Measurements from ENCODE around the gene SGMS1.

The SGMS1 gene

DNA sequence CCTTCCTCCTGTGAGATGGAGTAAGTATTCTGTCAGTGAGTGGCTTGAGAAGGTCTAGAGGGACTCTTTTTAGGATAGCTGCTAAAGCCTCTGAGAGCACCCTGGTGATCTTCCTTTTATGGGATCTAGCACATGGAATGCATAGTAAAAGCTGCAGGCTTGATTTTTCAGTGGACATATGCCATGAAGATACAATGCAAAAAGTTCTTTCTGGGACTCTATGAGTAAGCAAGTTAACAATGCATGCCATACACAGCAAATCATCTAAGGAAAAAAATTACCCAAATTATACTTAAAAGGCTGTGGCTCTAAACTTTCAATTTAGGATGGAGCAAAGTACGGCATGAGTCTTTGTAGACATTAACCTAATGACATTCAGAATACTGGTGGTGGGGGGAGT lies 154.5 kb downstream of the SGMS1 start:
- Histone ChIP-seq H2BK15ac (ENCODE audit: low read length) (no peak overlapping the region), H3K4me2 (ENCODE audit: insufficient read depth, low read length, poor library complexity, severe bottlenecking) (no peak overlapping the region), H3K4me1 (ENCODE audit: control insufficient read depth in 2 of 2, insufficient read depth in 1 of 2, low read depth in 1 of 2, low read length in 2 of 2) (peaks cover 0 to 2% of the 10 kb centered on the region in 2 donors), H4K91ac (ENCODE audit: low read depth, low read length, poor library complexity) (no peak overlapping the region), H3K9me3 (replicated peaks in 1 of 2; ENCODE audit: control insufficient read depth in 2 of 2, insufficient read depth in 1 of 2, low read depth in 1 of 2, low read length in 2 of 2) (no peaks in the 10 kb centered on the region), H4K8ac (ENCODE audit: low read depth, low read length) (no peak overlapping the region), H3K4me3 (ENCODE audit: low read length in 2 of 2) (no peak overlapping the region), H3K4ac (ENCODE audit: low read length) (no peak overlapping the region), H2BK12ac (ENCODE audit: low read length) (no peak overlapping the region), H3K27ac (replicated peaks; ENCODE audit: low read length) (no peak overlapping the region), H3K36me3 (replicated peaks in 1 of 2; ENCODE audit: control insufficient read depth in 2 of 2, insufficient read depth in 2 of 2, low read length in 2 of 2) (no peaks in the 10 kb centered on the region), H3K9ac (ENCODE audit: low read depth, low read length, poor library complexity) (no peak overlapping the region), H3K27me3 (ENCODE audit: control insufficient read depth in 3 of 3, insufficient read depth in 3 of 3, low read depth in 1 of 3, low read length in 3 of 3) (no peaks in the 10 kb centered on the region), H3K79me1 (ENCODE audit: low read depth, low read length) (no peaks in the 10 kb centered on the region), H2BK120ac (ENCODE audit: low read depth, low read length) (no peak overlapping the region), H2AFZ (ENCODE audit: low read length) (no peak overlapping the region), H3K18ac (ENCODE audit: low read length) (no peak overlapping the region), H3K23ac (ENCODE audit: low read depth, low read length, poor library complexity) (no peak overlapping the region), H2BK5ac (ENCODE audit: low read length) (no peak overlapping the region), H2AK5ac (ENCODE audit: low read depth, low read length) (no peak overlapping the region), H3K14ac (ENCODE audit: low read length) (no peak overlapping the region)
- WGBS, 2 donors (ENCODE audit: extremely low coverage in 2 of 2, insufficient read length in 2 of 2, insufficient replicate concordance in 1 of 2) = no CpG with 5 or more reads among the region's 1 CpG
- no peak for DNase-seq (ENCODE audit: low spot score)

DNA sequence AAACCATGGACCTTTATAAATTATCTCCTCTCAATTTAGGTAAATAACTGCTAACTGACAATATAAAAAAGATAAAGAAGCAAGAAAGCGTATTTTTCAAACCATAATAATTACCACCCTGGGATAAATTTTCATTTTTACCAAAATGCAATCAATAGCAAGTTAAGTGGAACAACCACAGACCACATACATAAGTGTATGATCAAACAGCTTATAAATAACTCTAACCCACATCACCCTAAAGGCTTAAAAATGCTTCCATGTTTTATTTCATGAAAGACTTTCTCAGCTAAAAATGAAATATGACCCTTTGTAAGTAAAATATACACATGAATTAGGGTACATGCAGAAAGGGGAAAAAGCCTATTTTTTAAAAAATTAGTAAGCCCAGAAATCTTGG lies 156.5 kb downstream of the SGMS1 start:
- no peaks in the 10 kb centered on the region for H3K79me1 ChIP-seq (ENCODE audit: low read depth, low read length)
- H2BK15ac ChIP-seq (ENCODE audit: low read length) = no peak overlapping the region
- no peak overlapping the region for H3K4me3 ChIP-seq (ENCODE audit: low read length in 2 of 2)
- H4K91ac ChIP-seq (ENCODE audit: low read depth, low read length, poor library complexity) = no peak overlapping the region
- no peak overlapping the region for H2AK5ac ChIP-seq (ENCODE audit: low read depth, low read length)
- H3K27me3 ChIP-seq (ENCODE audit: control insufficient read depth in 3 of 3, insufficient read depth in 3 of 3, low read depth in 1 of 3, low read length in 3 of 3) = no peaks in the 10 kb centered on the region
- no peak overlapping the region for H3K9ac ChIP-seq (ENCODE audit: low read depth, low read length, poor library complexity)
- H3K4me2 ChIP-seq (ENCODE audit: insufficient read depth, low read length, poor library complexity, severe bottlenecking) = no peak overlapping the region
- H4K8ac ChIP-seq (ENCODE audit: low read depth, low read length) = no peak overlapping the region
- H3K23ac ChIP-seq (ENCODE audit: low read depth, low read length, poor library complexity) = no peak overlapping the region
- peaks cover 0 to 2% of the 10 kb centered on the region in 2 donors for H3K4me1 ChIP-seq (ENCODE audit: control insufficient read depth in 2 of 2, insufficient read depth in 1 of 2, low read depth in 1 of 2, low read length in 2 of 2)
- H2BK5ac ChIP-seq (ENCODE audit: low read length) = no peak overlapping the region
- DNase-seq (ENCODE audit: low spot score) = no peak
- H3K36me3 ChIP-seq (replicated peaks in 1 of 2; ENCODE audit: control insufficient read depth in 2 of 2, insufficient read depth in 2 of 2, low read length in 2 of 2) = no peaks in the 10 kb centered on the region
- no peak overlapping the region for H2BK12ac ChIP-seq (ENCODE audit: low read length)
- H3K18ac ChIP-seq (ENCODE audit: low read length) = no peak overlapping the region
- H3K14ac ChIP-seq (ENCODE audit: low read length) = no peak overlapping the region
- H2AFZ ChIP-seq (ENCODE audit: low read length) = no peak overlapping the region
- H3K4ac ChIP-seq (ENCODE audit: low read length) = no peak overlapping the region
- H2BK120ac ChIP-seq (ENCODE audit: low read depth, low read length) = no peak overlapping the region
- WGBS, 2 donors (ENCODE audit: extremely low coverage in 2 of 2, insufficient read length in 2 of 2, insufficient replicate concordance in 1 of 2) = no CpG with 5 or more reads among the region's 1 CpG
- no peaks in the 10 kb centered on the region for H3K9me3 ChIP-seq (replicated peaks in 1 of 2; ENCODE audit: control insufficient read depth in 2 of 2, insufficient read depth in 1 of 2, low read depth in 1 of 2, low read length in 2 of 2)
- H3K27ac ChIP-seq (replicated peaks; ENCODE audit: low read length) = no peak overlapping the region

DNA sequence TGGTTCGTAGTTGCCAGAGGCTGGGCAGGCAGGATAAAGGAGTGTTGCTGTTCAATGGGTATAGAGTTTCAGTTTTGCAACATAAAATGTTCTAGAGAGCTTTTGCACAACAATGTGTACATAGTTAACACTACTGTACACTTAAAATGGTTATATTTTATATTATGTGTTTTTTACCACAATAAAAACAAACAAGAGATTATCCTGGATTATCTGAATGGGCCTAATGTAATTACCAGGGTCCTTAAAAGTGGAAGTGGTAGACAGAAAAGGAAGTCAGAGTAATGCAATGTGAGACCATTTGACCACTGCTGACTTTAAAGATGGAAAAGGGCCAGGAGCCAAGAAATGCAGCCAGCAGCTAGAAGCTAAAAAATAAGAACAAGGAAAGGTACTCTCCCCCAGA lies 159.7 kb downstream of the SGMS1 start:
- DNase-seq (ENCODE audit: low spot score) = no peak
- no peak overlapping the region for H4K91ac ChIP-seq (ENCODE audit: low read depth, low read length, poor library complexity)
- no peak overlapping the region for H2BK12ac ChIP-seq (ENCODE audit: low read length)
- H3K4me2 ChIP-seq (ENCODE audit: insufficient read depth, low read length, poor library complexity, severe bottlenecking) = no peak overlapping the region
- no peak overlapping the region for H2AFZ ChIP-seq (ENCODE audit: low read length)
- H2BK15ac ChIP-seq (ENCODE audit: low read length) = no peak overlapping the region
- peaks cover 0 to 2% of the 10 kb centered on the region in 2 donors for H3K36me3 ChIP-seq (replicated peaks in 1 of 2; ENCODE audit: control insufficient read depth in 2 of 2, insufficient read depth in 2 of 2, low read length in 2 of 2)
- no peak overlapping the region for H3K9ac ChIP-seq (ENCODE audit: low read depth, low read length, poor library complexity)
- no CpG with 5 or more reads among the region's 1 CpG for WGBS, 2 donors (ENCODE audit: extremely low coverage in 2 of 2, insufficient read length in 2 of 2, insufficient replicate concordance in 1 of 2)
- H2AK5ac ChIP-seq (ENCODE audit: low read depth, low read length) = no peak overlapping the region
- H3K27ac ChIP-seq (replicated peaks; ENCODE audit: low read length) = no peak overlapping the region
- no peak overlapping the region for H3K14ac ChIP-seq (ENCODE audit: low read length)
- no peaks in the 10 kb centered on the region for H3K9me3 ChIP-seq (replicated peaks in 1 of 2; ENCODE audit: control insufficient read depth in 2 of 2, insufficient read depth in 1 of 2, low read depth in 1 of 2, low read length in 2 of 2)
- no peak overlapping the region for H3K23ac ChIP-seq (ENCODE audit: low read depth, low read length, poor library complexity)
- H3K79me1 ChIP-seq (ENCODE audit: low read depth, low read length) = no peaks in the 10 kb centered on the region
- H2BK120ac ChIP-seq (ENCODE audit: low read depth, low read length) = no peak overlapping the region
- no peak overlapping the region for H3K4ac ChIP-seq (ENCODE audit: low read length)
- no peak overlapping the region for H4K8ac ChIP-seq (ENCODE audit: low read depth, low read length)
- H2BK5ac ChIP-seq (ENCODE audit: low read length) = no peak overlapping the region
- no peak overlapping the region for H3K4me3 ChIP-seq (ENCODE audit: low read length in 2 of 2)
- H3K4me1 ChIP-seq (ENCODE audit: control insufficient read depth in 2 of 2, insufficient read depth in 1 of 2, low read depth in 1 of 2, low read length in 2 of 2) = peaks cover 0 to 2% of the 10 kb centered on the region in 2 donors
- no peak overlapping the region for H3K18ac ChIP-seq (ENCODE audit: low read length)
- no peaks in the 10 kb centered on the region for H3K27me3 ChIP-seq (ENCODE audit: control insufficient read depth in 3 of 3, insufficient read depth in 3 of 3, low read depth in 1 of 3, low read length in 3 of 3)

DNA sequence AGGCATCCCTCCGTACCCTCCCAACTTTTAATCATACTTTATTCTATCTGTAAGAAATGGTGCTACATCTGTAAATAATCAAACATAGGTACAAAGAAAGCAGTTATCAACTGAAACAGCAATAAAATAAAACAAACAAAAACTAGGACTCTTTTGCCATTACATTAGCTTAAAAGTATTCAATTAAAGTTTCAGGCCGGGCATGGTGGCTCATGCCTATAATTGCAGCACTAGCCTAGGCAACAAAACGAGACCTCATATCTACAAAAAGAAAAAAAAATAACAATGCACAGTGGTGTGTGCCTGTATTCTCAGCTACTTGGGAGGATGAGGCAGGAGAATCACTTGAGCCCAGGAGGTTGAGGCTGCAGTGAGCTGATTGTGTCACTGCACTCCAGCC lies 161.9 kb downstream of the SGMS1 start:
- H3K23ac ChIP-seq (ENCODE audit: low read depth, low read length, poor library complexity) = no peak overlapping the region

More for the DNA sequence above, 161.9 kb downstream of the SGMS1 start:
- no peak overlapping the region for H2AK5ac ChIP-seq (ENCODE audit: low read depth, low read length)
- no peak overlapping the region for H4K91ac ChIP-seq (ENCODE audit: low read depth, low read length, poor library complexity)
- H3K18ac ChIP-seq (ENCODE audit: low read length) = no peak overlapping the region
- no peak overlapping the region for H3K4ac ChIP-seq (ENCODE audit: low read length)
- H3K4me1 ChIP-seq (ENCODE audit: control insufficient read depth in 2 of 2, insufficient read depth in 1 of 2, low read depth in 1 of 2, low read length in 2 of 2) = peaks cover 0 to 2% of the 10 kb centered on the region in 2 donors
- H2BK12ac ChIP-seq (ENCODE audit: low read length) = no peak overlapping the region
- H3K4me2 ChIP-seq (ENCODE audit: insufficient read depth, low read length, poor library complexity, severe bottlenecking) = no peak overlapping the region
- H3K9ac ChIP-seq (ENCODE audit: low read depth, low read length, poor library complexity) = no peak overlapping the region
- no CpG with 5 or more reads among the region's 3 CpGs for WGBS, 2 donors (ENCODE audit: extremely low coverage in 2 of 2, insufficient read length in 2 of 2, insufficient replicate concordance in 1 of 2)
- no peak overlapping the region for H4K8ac ChIP-seq (ENCODE audit: low read depth, low read length)
- no peak overlapping the region for H3K4me3 ChIP-seq (ENCODE audit: low read length in 2 of 2)
- H3K9me3 ChIP-seq (replicated peaks in 1 of 2; ENCODE audit: control insufficient read depth in 2 of 2, insufficient read depth in 1 of 2, low read depth in 1 of 2, low read length in 2 of 2) = peaks cover 0 to 2% of the 10 kb centered on the region in 2 donors
- H2BK120ac ChIP-seq (ENCODE audit: low read depth, low read length) = no peak overlapping the region
- no peaks in the 10 kb centered on the region for H3K79me1 ChIP-seq (ENCODE audit: low read depth, low read length)
- no peak for DNase-seq (ENCODE audit: low spot score)
- H2AFZ ChIP-seq (ENCODE audit: low read length) = no peak overlapping the region
- no peak overlapping the region for H2BK5ac ChIP-seq (ENCODE audit: low read length)
- H3K36me3 ChIP-seq (replicated peaks in 1 of 2; ENCODE audit: control insufficient read depth in 2 of 2, insufficient read depth in 2 of 2, low read length in 2 of 2) = peaks cover 0 to 2% of the 10 kb centered on the region in 2 donors
- no peak overlapping the region for H3K27ac ChIP-seq (replicated peaks; ENCODE audit: low read length)
- H2BK15ac ChIP-seq (ENCODE audit: low read length) = no peak overlapping the region
- H3K14ac ChIP-seq (ENCODE audit: low read length) = no peak overlapping the region
- no peaks in the 10 kb centered on the region for H3K27me3 ChIP-seq (ENCODE audit: control insufficient read depth in 3 of 3, insufficient read depth in 3 of 3, low read depth in 1 of 3, low read length in 3 of 3)
